ENCODE data around the gene GGT5. TPM values are rescaled to one million over a fixed set of nuclear protein-coding genes. Genes with fewer than 3 reads are reported as not detected.
"Not testable (repeated sequence)": the region's sequence is repeated elsewhere in the genome, so short reads cannot be mapped to it uniquely, and the experiment has no call there.

Gene GGT5
- total RNA-seq, 2 donors from 2014 or later: 81.3 to 175 TPM

DNA sequence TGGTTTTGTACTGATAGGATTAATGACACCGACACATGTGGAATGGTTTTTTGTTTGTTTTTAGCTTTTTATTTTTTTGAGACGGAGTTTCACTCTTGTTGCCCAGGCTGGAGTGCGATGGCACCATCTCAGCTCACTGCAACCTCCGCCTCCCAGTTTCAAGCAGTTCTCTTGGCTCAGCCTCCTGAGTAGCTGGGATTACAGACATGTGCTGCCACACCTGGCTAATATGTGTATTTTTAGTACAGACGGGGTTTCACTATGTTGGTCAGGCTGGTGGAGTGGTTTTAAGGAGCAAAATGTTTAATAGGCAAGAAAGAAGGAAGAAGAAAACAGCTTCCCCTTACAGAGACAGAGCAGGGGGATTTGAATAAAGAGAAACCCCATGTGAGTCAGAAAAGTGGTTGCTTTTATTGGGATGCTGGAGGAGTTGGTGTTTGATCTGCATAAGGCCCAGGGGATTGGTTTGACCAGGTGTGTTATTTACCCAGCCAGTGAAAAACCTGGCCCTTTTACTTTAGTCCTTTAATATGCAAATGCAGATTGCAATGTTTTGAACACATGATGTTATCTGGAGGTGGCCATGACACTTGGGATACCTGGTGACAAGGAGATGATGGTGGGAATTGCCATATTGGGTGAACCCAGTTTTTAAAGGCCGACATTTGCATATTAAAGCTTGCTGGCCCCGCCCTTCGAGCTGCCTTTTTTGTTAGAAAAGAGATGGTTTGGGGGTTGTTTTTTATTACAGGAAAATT, 39.3 kb downstream of the GGT5 start:
- ATAC-seq (ENCODE audit: insufficient number of reproducible peaks, low FRiP score, low read depth): no peak
- no peak for TF ChIP-seq CTCF (IDR thresholded peaks at IDR 0.05)
- H3K4me1 ChIP-seq (ENCODE audit: control insufficient read depth in 1 of 2, low read depth in 2 of 2): peaks cover 19 to 23% of the 10 kb centered on the region in 2 donors

GRCh38 chr22:24203856-24204255, 41.0 kb downstream of the GGT5 start:
- peaks cover 21 to 30% of the 10 kb centered on the region in 2 donors for H3K4me1 ChIP-seq (ENCODE audit: control insufficient read depth in 1 of 2, low read depth in 2 of 2)
- not testable (repeated sequence) for H3K36me3 ChIP-seq; H3K4me3 ChIP-seq; H3K27me3 ChIP-seq (replicated peaks; ENCODE audit: insufficient read depth); DNase-seq (ENCODE audit: low spot score); H3K9me3 ChIP-seq; ATAC-seq (ENCODE audit: insufficient number of reproducible peaks, low FRiP score, low read depth); H3K27ac ChIP-seq

More for the DNA sequence above, 39.3 kb downstream of the GGT5 start:
- Histone ChIP-seq H3K36me3 (no peaks in the 10 kb centered on the region), H3K27ac (no peak overlapping the region), H3K27me3 (replicated peaks; ENCODE audit: insufficient read depth) (no peaks in the 10 kb centered on the region), H3K4me3 (no peak overlapping the region), H3K9me3 (no peaks in the 10 kb centered on the region)
- no peak for DNase-seq (ENCODE audit: low spot score)

- Histone ChIP-seq H3K27ac (no peak overlapping the region), H3K4me1 (ENCODE audit: control insufficient read depth in 1 of 2, low read depth in 2 of 2) (peaks cover 7 to 29% of the 10 kb centered on the region in 2 donors), H3K4me3 (no peak overlapping the region), H3K36me3 (no peaks in the 10 kb centered on the region), H3K9me3 (no peaks in the 10 kb centered on the region), H3K27me3 (replicated peaks; ENCODE audit: insufficient read depth) (no peaks in the 10 kb centered on the region)
- TF ChIP-seq CTCF (IDR thresholded peaks at IDR 0.05): no peak
- ATAC-seq (ENCODE audit: insufficient number of reproducible peaks, low FRiP score, low read depth) (no peak), DNase-seq (ENCODE audit: low spot score) (no peak)
Observed at GRCh38 chr22:24201681-24202614, 42.9 kb downstream of the GGT5 start.

GRCh38 chr22:24200619-24201212, 44.2 kb downstream of the GGT5 start:
- H3K4me3 ChIP-seq: no peak overlapping the region
- H3K9me3 ChIP-seq: no peaks in the 10 kb centered on the region
- ATAC-seq (ENCODE audit: insufficient number of reproducible peaks, low FRiP score, low read depth): no peak
- peaks cover 3 to 22% of the 10 kb centered on the region in 2 donors for H3K4me1 ChIP-seq (ENCODE audit: control insufficient read depth in 1 of 2, low read depth in 2 of 2)
- no peaks in the 10 kb centered on the region for H3K27me3 ChIP-seq (replicated peaks; ENCODE audit: insufficient read depth)
- no peaks in the 10 kb centered on the region for H3K36me3 ChIP-seq
- TF ChIP-seq CTCF (IDR thresholded peaks at IDR 0.05): no peak
- no peak for DNase-seq (ENCODE audit: low spot score)
- H3K27ac ChIP-seq: no peak overlapping the region

- Histone ChIP-seq H3K9me3 (no peaks in the 10 kb centered on the region), H3K36me3 (no peaks in the 10 kb centered on the region), H3K4me1 (ENCODE audit: control insufficient read depth in 1 of 2, low read depth in 2 of 2) (peaks cover 3 to 22% of the 10 kb centered on the region in 2 donors), H3K27ac (peak overlapping the region in 1 of 2 donors; percentile 7), H3K4me3 (no peak overlapping the region), H3K27me3 (replicated peaks; ENCODE audit: insufficient read depth) (no peaks in the 10 kb centered on the region)
- no peak for DNase-seq (ENCODE audit: low spot score)
- ATAC-seq (ENCODE audit: insufficient number of reproducible peaks, low FRiP score, low read depth): no peak
- TF ChIP-seq CTCF (IDR thresholded peaks at IDR 0.05): no peak
Observed at GRCh38 chr22:24198682-24199052, 46.2 kb downstream of the GGT5 start.
